ENCODE results near the gene MPPED1. TPM values are rescaled to one million over a fixed set of nuclear protein-coding genes. Genes with fewer than 3 reads are reported as not detected.
A peak's percentile ranks its signal among the peaks of the same experiment; 100 is the strongest.

Gene MPPED1
- total and polyA plus RNA-seq, 2 of the 13 experiments (the other 11 are each of a cell fraction or from before 2014, with no cell fraction given): 0.77 TPM; not detected in 1

- TF ChIP-seq AHDC1 (CRISPR knock-in tag; IDR thresholded peaks at IDR 0.05; ENCODE audit: borderline replicate concordance) (no peak), FOXP1 (IDR thresholded peaks at IDR 0.05) (no peak), FOXP1 (CRISPR knock-in tag; IDR thresholded peaks at IDR 0.05) (no peak), ZNF83 (CRISPR knock-in tag; IDR thresholded peaks at IDR 0.05; ENCODE audit: borderline replicate concordance) (no peak), LCORL (IDR thresholded peaks at IDR 0.05) (no peak), LCORL (CRISPR knock-in tag; IDR thresholded peaks at IDR 0.05) (peak; percentile 45; the same call in 1 of the 2 replicates), NR2F1 (CRISPR knock-in tag; IDR thresholded peaks at IDR 0.05) (peak; percentile 81), SOX6 (IDR thresholded peaks at IDR 0.05) (no peak), SOX6 (CRISPR knock-in tag; IDR thresholded peaks at IDR 0.05) (peak; percentile 65), ZBTB40 (IDR thresholded peaks at IDR 0.05) (no peak), ZBTB40 (CRISPR knock-in tag; IDR thresholded peaks at IDR 0.05) (peak; percentile 61), HDAC1 (CRISPR knock-in tag; IDR thresholded peaks at IDR 0.05) (peak; percentile 68), ZMAT3 (CRISPR knock-in tag; conservative IDR thresholded peaks at IDR 0.05) (no peak), RAD21 (CRISPR knock-in tag; IDR thresholded peaks at IDR 0.05) (no peak), ARNTL (CRISPR knock-in tag; IDR thresholded peaks at IDR 0.05) (peak; percentile 65; the same call in 1 of the 2 replicates)
Observed at GRCh38 chr22:43474161-43475101, 62.6 kb downstream of the MPPED1 start (continued).
